ENCODE measurements around the gene GAS6.

Gene GAS6

GRCh38 chr13:113786262-113786841, 77.5 kb downstream of the GAS6 start:
- DNase-seq: peak; percentile 20

GRCh38 chr13:113785051-113786010, 78.5 kb downstream of the GAS6 start:
- DNase-seq: peak; percentile 49

GRCh38 chr13:113784645-113785024, 79.2 kb downstream of the GAS6 start:
- no peak for DNase-seq

- no peak for DNase-seq
These were observed 79.8 kb downstream of the GAS6 start for GRCh38 chr13:113783966-113784644.

- no peak for DNase-seq
These were observed 80.5 kb downstream of the GAS6 start for GRCh38 chr13:113783200-113783881.

GRCh38 chr13:113782472-113782871, 81.4 kb downstream of the GAS6 start:
- no peak for DNase-seq

GRCh38 chr13:113781571-113781970, 82.3 kb downstream of the GAS6 start:
- no peak for DNase-seq

GRCh38 chr13:113777311-113778260, 86.3 kb downstream of the GAS6 start:
- DNase-seq: no peak

GRCh38 chr13:113776231-113777125, 87.4 kb downstream of the GAS6 start:
- DNase-seq: no peak

- DNase-seq: no peak
These were observed 88.3 kb downstream of the GAS6 start for GRCh38 chr13:113775451-113776145.

- DNase-seq: no peak
These were observed 89.4 kb downstream of the GAS6 start for GRCh38 chr13:113774177-113775107.

- DNase-seq: peak; percentile 27
These were observed 92.1 kb downstream of the GAS6 start for GRCh38 chr13:113771709-113772331.

GRCh38 chr13:113770937-113771336, 92.9 kb downstream of the GAS6 start:
- DNase-seq: no peak
